Hair follicular keratinocyte (primary cell): ENCODE measurements around the gene HEPH. TPM values are rescaled to one million over a fixed set of nuclear protein-coding genes. Genes with fewer than 3 reads are reported as not detected.

Experiments used
- total RNA-seq: library from RNA; depleted of rRNA; stranded (reverse); fragments of >200 nt; gene quantifications from 2 replicates; pipeline ENCODE4 v1.2.3, GENCODE V29; 2015

The HEPH gene
- total RNA-seq: 1.7 and 6.5 TPM in 2 replicates

GRCh38 chrX:66163849-66164411 is at the start of gene HEPH:
HEPH (plus strand) TSS chrX:66164247; CDS start chrX:66170571, 6,324 bp downstream.

Other genes with a start within 250 kb of the HEPH start
- not detected in 2 replicates for gene VSIG4, start 124.2 kb upstream of the HEPH start, total RNA-seq